ENCODE results near the gene USP13. TPM values are rescaled to one million over a fixed set of nuclear protein-coding genes. Genes with fewer than 3 reads are reported as not detected.

USP13 gene
- total and polyA plus RNA-seq, 10 of the 15 experiments (the other 5 are each of a cell fraction or from before 2014, with no cell fraction given): 3.2 to 20.8 (median 9.0) TPM

DNA sequence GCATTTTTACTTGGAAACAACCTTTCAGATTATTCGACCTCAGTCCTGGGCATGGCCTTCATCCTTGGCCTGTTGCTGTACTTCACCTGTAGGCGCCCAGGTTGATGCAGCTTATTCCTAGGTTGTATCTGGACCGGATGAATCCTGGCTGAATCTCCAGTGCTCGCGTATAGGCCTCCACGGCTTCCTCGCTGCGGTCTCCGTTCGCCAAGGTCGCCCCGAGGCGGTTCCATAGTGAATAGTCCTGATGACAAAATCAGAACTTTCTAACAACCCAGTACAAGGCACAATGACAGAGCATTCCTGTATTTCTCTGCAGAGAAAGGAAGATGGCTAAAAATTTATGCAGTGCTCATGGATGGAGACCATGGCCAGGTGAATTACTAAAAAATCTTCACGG is 154.7 kb downstream of the USP13 start (continued):
- TF ChIP-seq, protein P1, sequence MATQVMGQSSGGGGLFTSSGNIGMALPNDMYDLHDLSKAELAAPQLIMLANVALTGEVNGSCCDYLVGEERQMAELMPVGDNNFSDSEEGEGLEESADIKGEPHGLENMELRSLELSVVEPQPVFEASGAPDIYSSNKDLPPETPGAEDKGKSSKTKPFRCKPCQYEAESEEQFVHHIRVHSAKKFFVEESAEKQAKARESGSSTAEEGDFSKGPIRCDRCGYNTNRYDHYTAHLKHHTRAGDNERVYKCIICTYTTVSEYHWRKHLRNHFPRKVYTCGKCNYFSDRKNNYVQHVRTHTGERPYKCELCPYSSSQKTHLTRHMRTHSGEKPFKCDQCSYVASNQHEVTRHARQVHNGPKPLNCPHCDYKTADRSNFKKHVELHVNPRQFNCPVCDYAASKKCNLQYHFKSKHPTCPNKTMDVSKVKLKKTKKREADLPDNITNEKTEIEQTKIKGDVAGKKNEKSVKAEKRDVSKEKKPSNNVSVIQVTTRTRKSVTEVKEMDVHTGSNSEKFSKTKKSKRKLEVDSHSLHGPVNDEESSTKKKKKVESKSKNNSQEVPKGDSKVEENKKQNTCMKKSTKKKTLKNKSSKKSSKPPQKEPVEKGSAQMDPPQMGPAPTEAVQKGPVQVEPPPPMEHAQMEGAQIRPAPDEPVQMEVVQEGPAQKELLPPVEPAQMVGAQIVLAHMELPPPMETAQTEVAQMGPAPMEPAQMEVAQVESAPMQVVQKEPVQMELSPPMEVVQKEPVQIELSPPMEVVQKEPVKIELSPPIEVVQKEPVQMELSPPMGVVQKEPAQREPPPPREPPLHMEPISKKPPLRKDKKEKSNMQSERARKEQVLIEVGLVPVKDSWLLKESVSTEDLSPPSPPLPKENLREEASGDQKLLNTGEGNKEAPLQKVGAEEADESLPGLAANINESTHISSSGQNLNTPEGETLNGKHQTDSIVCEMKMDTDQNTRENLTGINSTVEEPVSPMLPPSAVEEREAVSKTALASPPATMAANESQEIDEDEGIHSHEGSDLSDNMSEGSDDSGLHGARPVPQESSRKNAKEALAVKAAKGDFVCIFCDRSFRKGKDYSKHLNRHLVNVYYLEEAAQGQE (IDR thresholded peaks at IDR 0.05; ENCODE audit: low read depth, low read length): no peak
- TF ChIP-seq, protein P2, sequence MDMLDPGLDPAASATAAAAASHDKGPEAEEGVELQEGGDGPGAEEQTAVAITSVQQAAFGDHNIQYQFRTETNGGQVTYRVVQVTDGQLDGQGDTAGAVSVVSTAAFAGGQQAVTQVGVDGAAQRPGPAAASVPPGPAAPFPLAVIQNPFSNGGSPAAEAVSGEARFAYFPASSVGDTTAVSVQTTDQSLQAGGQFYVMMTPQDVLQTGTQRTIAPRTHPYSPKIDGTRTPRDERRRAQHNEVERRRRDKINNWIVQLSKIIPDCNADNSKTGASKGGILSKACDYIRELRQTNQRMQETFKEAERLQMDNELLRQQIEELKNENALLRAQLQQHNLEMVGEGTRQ (IDR thresholded peaks at IDR 0.05; ENCODE audit: borderline replicate concordance, low read depth, low read length): no peak
- no peak for TF ChIP-seq MYB (IDR thresholded peaks at IDR 0.05; ENCODE audit: borderline replicate concordance, low read depth, low read length)

DNA sequence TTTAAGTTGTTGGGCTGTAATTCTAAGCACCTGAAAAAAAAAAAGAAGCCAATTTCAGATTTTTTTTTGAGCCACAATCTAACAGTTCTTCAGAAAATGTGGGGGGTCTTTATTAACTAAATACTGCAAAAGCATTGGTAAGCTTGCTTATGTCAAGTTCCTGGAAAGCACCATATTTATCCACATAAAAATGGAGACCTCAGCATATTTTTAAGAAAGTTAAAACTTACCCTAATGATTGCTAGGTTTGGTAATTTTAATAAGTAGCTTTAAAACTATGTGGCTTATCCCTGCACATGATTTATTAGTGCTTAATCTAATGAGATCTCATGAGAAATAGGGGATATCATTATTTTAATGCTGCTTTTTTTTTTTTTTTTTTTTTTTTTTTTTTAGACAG is 156.8 kb downstream of the USP13 start:
- ChIA-PET SMC1A (ENCODE audit: uncharacterized antibody, unreplicated experiment) (interaction anchor here (1.5 kb wide), 1 partner anchor 785 kb away, joined by 3 read pairs; no protein-coding TSS in a partner anchor), POLR2A (interaction anchor here (0.6 to 0.7 kb wide), 2 partner anchors 41 to 151 kb away, joined by 3 read pairs; no protein-coding TSS in a partner anchor), RAD21 (ENCODE audit: unreplicated experiment) (interaction anchor here (0.6 to 1.2 kb wide), 4 partner anchors 13 to 786 kb away, joined by 3 to 8 read pairs (median 4); no protein-coding TSS in a partner anchor), CTCF (interaction anchor here (1.5 to 3.7 kb wide), 4 partner anchors 11 to 119 kb away, joined by 3 to 47 read pairs (median 6); no protein-coding TSS in a partner anchor)
- Histone ChIP-seq H3K79me2 (ENCODE audit: control insufficient read depth, insufficient read depth, low read length) (no peaks in the 10 kb centered on the region), H3K27me3 (replicated peaks in 1 of 2; ENCODE audit: control insufficient read depth in 2 of 2, insufficient read depth in 2 of 2, low read length in 1 of 2) (no peaks in the 10 kb centered on the region), H2AFZ (ENCODE audit: control insufficient read depth, low read depth, low read length) (no peak overlapping the region), H3K4me2 (ENCODE audit: control insufficient read depth, insufficient read depth) (no peak overlapping the region), H3K4me1 (ENCODE audit: control insufficient read depth, insufficient read depth, low read length) (no peaks in the 10 kb centered on the region), H3K9ac (ENCODE audit: control insufficient read depth, insufficient read depth, low read length) (no peak overlapping the region), H3K27ac (ENCODE audit: control insufficient read depth, insufficient read depth) (no peak overlapping the region), H3K36me3 (ENCODE audit: control insufficient read depth in 2 of 2, insufficient read depth in 2 of 2, low read length in 1 of 2) (no peaks in the 10 kb centered on the region), H4K20me1 (ENCODE audit: control insufficient read depth, insufficient read depth) (no peaks in the 10 kb centered on the region), H3K9me3 (replicated peaks; ENCODE audit: control insufficient read depth, insufficient read depth, low read length) (no peaks in the 10 kb centered on the region), H3K4me3 (no peak overlapping the region)
- DNase-seq (ENCODE audit: low read depth, low spot score): no peak
- intact Hi-C loops (cut with micrococcal nuclease; ENCODE audit: unreplicated experiment): loop anchor here (2.0 kb wide), 4 partner anchors 73 to 519 kb away; no protein-coding TSS in a partner anchor
- no peak for ATAC-seq
- BruUV-seq (replicated peaks): no TSS peak
- no peak for FAIRE-seq
- in situ Hi-C loops (cut with MboI): loop anchor here (5.0 kb wide), 1 partner anchor 793 kb away; the partner anchor contains the start of gene TTC14
- no peak for TF ChIP-seq RAD51 (IDR thresholded peaks at IDR 0.05)
- TF ChIP-seq TCF7 (IDR thresholded peaks at IDR 0.05; ENCODE audit: borderline replicate concordance): no peak
- TF ChIP-seq EGR1 (IDR thresholded peaks at IDR 0.05; ENCODE audit: borderline replicate concordance in 1 of 2, low read depth in 2 of 2, low read length in 2 of 2): no peak
- TF ChIP-seq, protein P3, sequence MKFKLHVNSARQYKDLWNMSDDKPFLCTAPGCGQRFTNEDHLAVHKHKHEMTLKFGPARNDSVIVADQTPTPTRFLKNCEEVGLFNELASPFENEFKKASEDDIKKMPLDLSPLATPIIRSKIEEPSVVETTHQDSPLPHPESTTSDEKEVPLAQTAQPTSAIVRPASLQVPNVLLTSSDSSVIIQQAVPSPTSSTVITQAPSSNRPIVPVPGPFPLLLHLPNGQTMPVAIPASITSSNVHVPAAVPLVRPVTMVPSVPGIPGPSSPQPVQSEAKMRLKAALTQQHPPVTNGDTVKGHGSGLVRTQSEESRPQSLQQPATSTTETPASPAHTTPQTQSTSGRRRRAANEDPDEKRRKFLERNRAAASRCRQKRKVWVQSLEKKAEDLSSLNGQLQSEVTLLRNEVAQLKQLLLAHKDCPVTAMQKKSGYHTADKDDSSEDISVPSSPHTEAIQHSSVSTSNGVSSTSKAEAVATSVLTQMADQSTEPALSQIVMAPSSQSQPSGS (IDR thresholded peaks at IDR 0.05; ENCODE audit: low read length): no peak
- no peak for TF ChIP-seq TCF3 (IDR thresholded peaks at IDR 0.05; ENCODE audit: borderline replicate concordance, insufficient read depth, low read depth, low read length)
- TF ChIP-seq POU2F2 (IDR thresholded peaks at IDR 0.05; ENCODE audit: borderline replicate concordance, low read depth, low read length): no peak
- TF ChIP-seq ASH2L (IDR thresholded peaks at IDR 0.05; ENCODE audit: borderline replicate concordance, low read depth): no peak
- TF ChIP-seq RUNX3 (IDR thresholded peaks at IDR 0.05; ENCODE audit: low read length): no peak
- TF ChIP-seq, protein P4, sequence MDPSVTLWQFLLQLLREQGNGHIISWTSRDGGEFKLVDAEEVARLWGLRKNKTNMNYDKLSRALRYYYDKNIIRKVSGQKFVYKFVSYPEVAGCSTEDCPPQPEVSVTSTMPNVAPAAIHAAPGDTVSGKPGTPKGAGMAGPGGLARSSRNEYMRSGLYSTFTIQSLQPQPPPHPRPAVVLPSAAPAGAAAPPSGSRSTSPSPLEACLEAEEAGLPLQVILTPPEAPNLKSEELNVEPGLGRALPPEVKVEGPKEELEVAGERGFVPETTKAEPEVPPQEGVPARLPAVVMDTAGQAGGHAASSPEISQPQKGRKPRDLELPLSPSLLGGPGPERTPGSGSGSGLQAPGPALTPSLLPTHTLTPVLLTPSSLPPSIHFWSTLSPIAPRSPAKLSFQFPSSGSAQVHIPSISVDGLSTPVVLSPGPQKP (IDR thresholded peaks at IDR 0.05; ENCODE audit: low read depth, low read length): no peak
- TF ChIP-seq NBN (IDR thresholded peaks at IDR 0.05): no peak
